ENCODE results near the gene DEDD.

DEDD gene

DNA sequence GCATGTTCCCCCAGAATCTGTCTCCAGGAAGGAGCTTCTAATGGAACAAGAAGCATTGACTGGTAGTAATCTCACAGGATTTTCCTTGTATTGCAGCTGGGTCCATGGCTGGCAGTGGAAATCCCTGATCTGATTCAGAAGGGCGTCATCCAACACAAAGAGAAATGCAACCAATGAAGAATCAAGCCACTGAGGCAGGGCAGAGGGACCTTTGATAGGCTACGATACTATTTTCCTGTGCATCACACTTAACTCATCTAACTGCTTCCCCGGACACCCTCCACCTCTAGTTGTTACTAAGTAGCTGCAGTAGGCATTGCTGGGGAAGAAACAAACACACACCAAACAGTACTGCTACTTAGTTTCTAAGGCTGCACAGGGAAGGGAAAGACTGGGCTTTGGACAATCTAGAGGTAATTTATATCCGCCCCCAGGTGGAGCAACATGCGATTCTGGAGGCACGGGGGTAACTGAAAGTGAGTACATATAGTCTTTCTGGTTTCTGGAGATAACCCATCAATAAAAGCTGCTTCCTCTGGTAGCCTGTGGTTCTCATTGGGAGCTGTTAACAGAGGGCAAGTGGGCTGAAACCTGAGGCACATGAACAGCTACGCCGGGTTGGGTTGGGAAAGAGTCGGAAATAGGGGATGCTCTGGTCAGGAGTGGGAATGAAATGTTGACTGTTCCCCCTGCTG is 26.0 kb upstream of the DEDD start:
- Mint-ChIP-seq H3K4me1 (peaks cover 57% of the 10 kb centered on the region), H3K36me3 (ENCODE audit: low read depth) (peaks cover 59% of the 10 kb centered on the region), H3K4me3 (peak overlapping the region; percentile 91 to 96 (median 92)), H3K9me3 (no peaks in the 10 kb centered on the region), H3K27ac (peak overlapping the region; percentile 88 to 95 (median 91)), H3K27me3 (ENCODE audit: low read depth) (no peaks in the 10 kb centered on the region)
- TF ChIP-seq, protein P1, sequence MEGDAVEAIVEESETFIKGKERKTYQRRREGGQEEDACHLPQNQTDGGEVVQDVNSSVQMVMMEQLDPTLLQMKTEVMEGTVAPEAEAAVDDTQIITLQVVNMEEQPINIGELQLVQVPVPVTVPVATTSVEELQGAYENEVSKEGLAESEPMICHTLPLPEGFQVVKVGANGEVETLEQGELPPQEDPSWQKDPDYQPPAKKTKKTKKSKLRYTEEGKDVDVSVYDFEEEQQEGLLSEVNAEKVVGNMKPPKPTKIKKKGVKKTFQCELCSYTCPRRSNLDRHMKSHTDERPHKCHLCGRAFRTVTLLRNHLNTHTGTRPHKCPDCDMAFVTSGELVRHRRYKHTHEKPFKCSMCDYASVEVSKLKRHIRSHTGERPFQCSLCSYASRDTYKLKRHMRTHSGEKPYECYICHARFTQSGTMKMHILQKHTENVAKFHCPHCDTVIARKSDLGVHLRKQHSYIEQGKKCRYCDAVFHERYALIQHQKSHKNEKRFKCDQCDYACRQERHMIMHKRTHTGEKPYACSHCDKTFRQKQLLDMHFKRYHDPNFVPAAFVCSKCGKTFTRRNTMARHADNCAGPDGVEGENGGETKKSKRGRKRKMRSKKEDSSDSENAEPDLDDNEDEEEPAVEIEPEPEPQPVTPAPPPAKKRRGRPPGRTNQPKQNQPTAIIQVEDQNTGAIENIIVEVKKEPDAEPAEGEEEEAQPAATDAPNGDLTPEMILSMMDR (IDR thresholded peaks at IDR 0.05; ENCODE audit: unreplicated experiment in 3 of 3) = no peak

DNA sequence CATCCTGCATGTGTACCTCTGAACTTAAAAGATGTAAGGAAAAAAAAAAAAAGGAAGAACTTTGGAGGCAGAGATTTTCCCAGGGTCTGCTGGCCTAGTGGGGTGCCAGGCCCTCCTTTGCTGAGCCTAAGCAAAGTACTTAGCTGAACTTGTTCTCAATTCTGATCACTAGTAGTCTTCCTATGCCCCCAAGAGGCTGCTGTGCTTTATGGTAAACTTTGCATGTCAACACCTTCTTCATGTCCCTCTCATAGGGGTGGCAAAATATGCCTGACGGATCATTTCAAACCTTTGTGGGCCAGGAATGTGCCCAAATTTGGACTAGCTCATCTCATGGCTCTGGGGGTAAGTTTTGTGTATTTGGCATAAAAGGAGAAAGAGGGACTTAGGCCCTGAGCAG is 25.4 kb upstream of the DEDD start:
- Mint-ChIP-seq H3K9me3 (no peaks in the 10 kb centered on the region), H3K4me1 (peaks cover 56% of the 10 kb centered on the region), H3K4me3 (peak overlapping the region; percentile 91 to 96 (median 92)), H3K27ac (peak overlapping the region; percentile 88 to 95 (median 91)), H3K36me3 (ENCODE audit: low read depth) (peaks cover 53% of the 10 kb centered on the region), H3K27me3 (ENCODE audit: low read depth) (no peaks in the 10 kb centered on the region)
- TF ChIP-seq, protein P1 (IDR thresholded peaks at IDR 0.05; ENCODE audit: unreplicated experiment in 3 of 3) = no peak

DNA sequence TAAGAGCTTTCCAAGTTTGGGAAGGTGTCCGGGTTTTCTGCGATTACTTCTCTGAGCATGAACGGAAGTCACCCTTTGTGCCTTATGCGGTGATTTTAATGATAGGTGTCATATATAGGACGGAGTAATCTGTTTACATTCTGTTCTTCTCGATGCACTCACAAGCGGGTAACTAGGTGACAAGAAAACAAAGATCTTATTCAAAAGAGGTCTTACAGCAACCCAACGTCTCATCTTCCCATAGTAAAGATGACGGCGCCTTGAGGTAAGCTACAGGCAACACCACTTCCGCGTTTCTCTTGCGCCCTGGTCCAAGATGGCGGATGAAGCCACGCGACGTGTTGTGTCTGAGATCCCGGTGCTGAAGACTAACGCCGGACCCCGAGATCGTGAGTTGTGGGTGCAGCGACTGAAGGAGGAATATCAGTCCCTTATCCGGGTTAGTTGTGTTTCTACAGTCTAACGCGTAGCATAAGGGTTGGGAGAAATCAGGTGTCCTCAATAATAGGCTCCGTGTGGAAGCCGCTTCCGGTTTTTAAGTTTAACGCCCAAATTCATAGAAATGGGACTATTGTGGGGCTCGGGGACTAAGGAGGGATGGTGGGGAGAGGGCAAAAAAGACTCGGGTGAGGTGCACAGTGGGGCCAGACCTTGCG is 21.3 kb upstream of the DEDD start, which contains the start of gene UFC1:
TSS of gene UFC1 (plus strand) at position 297 of the 656 bp plus-strand sequence. CDS start at position 317, 20 bp downstream.
- Mint-ChIP-seq H3K36me3 (ENCODE audit: low read depth) (peaks cover 28% of the 10 kb centered on the region), H3K4me1 (peaks cover 23% of the 10 kb centered on the region), H3K27me3 (ENCODE audit: low read depth) (no peaks in the 10 kb centered on the region), H3K4me3 (peak within 1 kb of the TSS; percentile 91 to 98 (median 98)), H3K27ac (peak within 1 kb of the TSS; percentile 99 to 100 (median 100)), H3K9me3 (no peaks in the 10 kb centered on the region)
- TF ChIP-seq, protein P1 (IDR thresholded peaks at IDR 0.05; ENCODE audit: unreplicated experiment in 3 of 3) = no peak

DNA sequence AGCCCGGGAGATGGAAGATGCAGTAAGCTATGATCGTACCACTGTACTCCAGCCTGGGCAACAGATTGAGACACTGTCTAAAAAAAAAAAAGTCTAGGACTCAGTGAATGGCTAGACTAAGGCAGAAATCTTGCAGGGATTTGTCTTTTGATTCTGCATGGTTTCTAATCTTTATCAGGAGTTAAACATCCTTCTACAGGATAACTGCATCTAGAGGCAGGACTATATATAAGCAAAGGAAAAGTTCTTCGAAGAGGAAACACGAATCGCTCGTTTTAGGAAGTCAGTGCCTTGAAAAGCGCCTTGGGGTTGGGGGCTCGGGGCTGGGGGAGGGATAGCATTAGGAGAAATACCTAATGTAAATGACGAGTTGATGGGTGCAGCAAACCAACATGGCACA is 20.7 kb upstream of the DEDD start:
- Mint-ChIP-seq H3K9me3 (no peaks in the 10 kb centered on the region), H3K36me3 (ENCODE audit: low read depth) (peaks cover 24% of the 10 kb centered on the region), H3K27ac (peak overlapping the region; percentile 99 to 100 (median 100)), H3K4me3 (peak overlapping the region; percentile 91 to 98 (median 98)), H3K27me3 (ENCODE audit: low read depth) (no peaks in the 10 kb centered on the region), H3K4me1 (peaks cover 17% of the 10 kb centered on the region)
- TF ChIP-seq, protein P1 (IDR thresholded peaks at IDR 0.05; ENCODE audit: unreplicated experiment in 3 of 3) = no peak

DNA sequence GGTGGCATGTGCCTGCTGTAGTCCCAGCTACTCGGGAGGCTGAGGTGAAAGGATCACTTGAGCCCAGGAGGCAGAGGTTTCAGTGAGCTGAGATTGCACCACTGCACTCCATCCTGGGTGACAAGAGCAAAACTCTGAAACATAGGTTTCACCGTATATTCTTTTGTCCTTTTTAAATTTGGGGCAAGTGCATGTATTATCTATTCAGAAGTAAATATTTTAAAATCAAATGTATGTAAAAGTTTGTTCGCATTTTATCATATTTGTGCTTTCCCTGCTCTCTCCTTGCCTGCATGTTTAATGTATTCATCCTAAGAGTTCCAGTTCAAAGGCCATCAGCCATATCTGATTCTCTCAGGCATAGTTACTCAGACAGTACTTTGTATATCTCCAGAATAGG is 13.4 kb upstream of the DEDD start:
- Mint-ChIP-seq H3K36me3 (ENCODE audit: low read depth) (no peaks in the 10 kb centered on the region), H3K4me1 (no peaks in the 10 kb centered on the region), H3K4me3 (no peak overlapping the region), H3K9me3 (no peaks in the 10 kb centered on the region), H3K27ac (no peak overlapping the region), H3K27me3 (ENCODE audit: low read depth) (no peaks in the 10 kb centered on the region)
- TF ChIP-seq, protein P1 (IDR thresholded peaks at IDR 0.05; ENCODE audit: unreplicated experiment in 3 of 3) = no peak

Measured in nephron (organoid).